GM12891 (cell line): ENCODE data around the gene PRMT1.
"Not testable (repeated sequence)": the region's sequence is repeated elsewhere in the genome, so short reads cannot be mapped to it uniquely, and the experiment has no call there.

Experiments
- DNase-seq: peaks from one replicate; pipeline ENCODE4 v3.0.0; 2011; ENCODE audit warnings: low spot score; ENCODE audit not compliant: insufficient read length
- FAIRE-seq: peaks from 2 replicates; lab custom pipeline; 2011; peaks lifted over from hg19 to GRCh38; lab: Jason Lieb, UNC
- PAX5 ChIP-seq: IDR thresholded peaks from 2 replicates; pipeline ENCODE4 v1.6.1; 2011; ENCODE audit warnings: low read length, moderate library complexity, mild to moderate bottlenecking; ENCODE audit not compliant: insufficient read depth, severe bottlenecking
- POLR2A ChIP-seq: IDR thresholded peaks from 2 replicates; pipeline ENCODE4 v1.6.1; 2011; ENCODE audit warnings: low read depth, low read length, control low read depth
- POLR2AphosphoS5 ChIP-seq: IDR thresholded peaks from 2 replicates; pipeline ENCODE4 v1.6.1; 2011; ENCODE audit warnings: low read depth, low read length, control low read depth
- POU2F2 ChIP-seq: IDR thresholded peaks from 2 replicates; pipeline ENCODE4 v1.6.1; 2011; ENCODE audit warnings: low read depth, mild to moderate bottlenecking, control low read depth, low read length, moderate library complexity
- SPI1 ChIP-seq: IDR thresholded peaks from 2 replicates; pipeline ENCODE4 v1.6.1; 2011; ENCODE audit warnings: low read depth, low read length, control low read depth
- TAF1 ChIP-seq: IDR thresholded peaks from 2 replicates; pipeline ENCODE4 v1.6.1; 2011; ENCODE audit warnings: low read depth, low read length, control low read depth

PRMT1 gene

GRCh38 chr19:49699364-49699763, 22.3 kb downstream of the PRMT1 start:
- no peak for FAIRE-seq
- no peak for TF ChIP-seq POLR2AphosphoS5
- TF ChIP-seq POLR2A = no peak
- TF ChIP-seq PAX5 = no peak
- no peak for TF ChIP-seq SPI1
- no peak for DNase-seq

DNA sequence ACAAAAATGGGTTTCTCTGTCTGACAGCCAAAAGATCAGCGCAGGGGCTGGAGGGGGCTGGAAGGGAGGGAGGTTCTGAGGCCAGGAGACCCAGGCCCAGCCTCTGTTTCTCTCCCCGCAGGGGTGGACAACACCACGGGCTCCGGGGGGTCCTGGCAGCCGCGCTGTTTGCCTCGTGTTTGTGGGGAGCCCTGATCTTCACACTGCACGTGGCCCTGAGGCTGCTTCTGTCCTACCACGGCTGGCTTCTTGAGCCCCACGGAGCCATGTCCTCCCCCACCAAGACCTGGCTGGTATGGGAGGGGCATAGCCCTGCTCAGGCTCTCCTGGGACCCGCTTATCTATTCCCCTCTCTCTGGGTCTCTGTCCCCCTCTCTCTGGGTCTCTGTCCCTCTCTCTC, 23.5 kb downstream of the PRMT1 start:
- DNase-seq (no peak), FAIRE-seq (no peak)
- TF ChIP-seq TAF1 = no peak
- no peak for TF ChIP-seq SPI1
- TF ChIP-seq POLR2A = no peak
- no peak for TF ChIP-seq PAX5
- TF ChIP-seq POLR2AphosphoS5 = no peak
- no peak for TF ChIP-seq POU2F2

GRCh38 chr19:49701271-49701786, 24.3 kb downstream of the PRMT1 start:
- no peak for DNase-seq
- TF ChIP-seq PAX5 = no peak
- no peak for TF ChIP-seq TAF1
- no peak for TF ChIP-seq POLR2AphosphoS5
- TF ChIP-seq POU2F2 = no peak
- TF ChIP-seq SPI1 = no peak
- TF ChIP-seq POLR2A = no peak
- FAIRE-seq = no peak

DNA sequence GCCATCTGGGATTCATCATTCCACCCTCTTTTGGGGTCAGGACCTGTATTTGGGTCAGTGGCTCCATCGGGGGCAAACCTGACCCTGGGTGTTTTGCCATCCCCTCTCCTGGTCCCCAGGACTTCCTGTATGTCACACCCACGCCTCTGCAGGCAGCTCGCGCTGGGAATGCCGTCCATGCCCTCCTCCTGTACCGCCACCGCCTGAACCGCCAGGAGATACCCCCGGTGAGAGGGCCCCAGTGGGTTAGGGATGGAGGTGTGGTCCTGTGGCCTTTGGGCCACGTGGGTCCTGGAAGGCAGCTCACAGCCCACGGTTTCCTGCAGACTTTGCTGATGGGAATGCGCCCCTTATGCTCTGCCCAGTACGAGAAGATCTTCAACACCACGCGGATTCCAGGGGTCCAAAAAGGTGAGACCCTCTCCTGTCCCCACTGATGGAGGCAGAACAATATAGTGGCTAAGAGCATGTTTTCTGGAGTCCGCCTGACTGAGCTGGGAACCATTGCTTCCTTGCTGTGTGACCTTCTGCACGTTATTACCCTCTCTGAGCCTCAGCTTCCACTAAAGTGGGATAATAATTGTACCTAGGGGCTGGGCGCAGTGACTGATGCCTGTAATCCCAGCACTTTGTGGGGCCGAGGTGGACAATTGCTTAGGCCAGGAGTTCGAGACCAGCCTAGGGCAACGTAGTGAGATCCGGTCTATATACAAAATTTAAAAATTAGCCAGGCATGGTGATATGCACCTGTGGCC, 28.0 kb downstream of the PRMT1 start:
- TF ChIP-seq POLR2A (no peak), POLR2AphosphoS5 (no peak), SPI1 (no peak), POU2F2 (no peak), TAF1 (no peak)
- no peak for FAIRE-seq

DNA sequence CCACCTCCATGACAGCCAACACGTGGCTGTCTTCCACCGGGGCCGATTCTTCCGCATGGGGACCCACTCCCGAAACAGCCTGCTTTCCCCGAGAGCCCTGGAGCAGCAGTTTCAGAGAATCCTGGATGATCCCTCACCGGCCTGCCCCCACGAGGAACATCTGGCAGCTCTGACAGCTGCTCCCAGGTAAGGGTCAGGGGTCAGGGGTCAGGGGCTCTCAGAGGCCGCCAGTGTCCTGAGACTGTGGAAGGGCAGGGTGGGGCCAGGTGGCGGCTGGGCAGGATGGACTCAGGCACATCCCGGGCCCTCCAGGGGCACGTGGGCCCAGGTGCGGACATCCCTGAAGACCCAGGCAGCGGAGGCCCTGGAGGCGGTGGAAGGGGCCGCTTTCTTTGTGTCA, 28.8 kb downstream of the PRMT1 start:
- TF ChIP-seq POU2F2 (no peak), POLR2A (no peak), TAF1 (no peak), POLR2AphosphoS5 (no peak), SPI1 (no peak), PAX5 (no peak)
- FAIRE-seq (no peak), DNase-seq (no peak)

More for the DNA sequence above, 28.0 kb downstream of the PRMT1 start:
- DNase-seq = no peak

- DNase-seq (no peak), FAIRE-seq (no peak)
- TF ChIP-seq POLR2AphosphoS5 (no peak), TAF1 (no peak), POLR2A (no peak), PAX5 (no peak), POU2F2 (no peak), SPI1 (no peak)
These were observed 33.4 kb downstream of the PRMT1 start for GRCh38 chr19:49710372-49710951.

DNA sequence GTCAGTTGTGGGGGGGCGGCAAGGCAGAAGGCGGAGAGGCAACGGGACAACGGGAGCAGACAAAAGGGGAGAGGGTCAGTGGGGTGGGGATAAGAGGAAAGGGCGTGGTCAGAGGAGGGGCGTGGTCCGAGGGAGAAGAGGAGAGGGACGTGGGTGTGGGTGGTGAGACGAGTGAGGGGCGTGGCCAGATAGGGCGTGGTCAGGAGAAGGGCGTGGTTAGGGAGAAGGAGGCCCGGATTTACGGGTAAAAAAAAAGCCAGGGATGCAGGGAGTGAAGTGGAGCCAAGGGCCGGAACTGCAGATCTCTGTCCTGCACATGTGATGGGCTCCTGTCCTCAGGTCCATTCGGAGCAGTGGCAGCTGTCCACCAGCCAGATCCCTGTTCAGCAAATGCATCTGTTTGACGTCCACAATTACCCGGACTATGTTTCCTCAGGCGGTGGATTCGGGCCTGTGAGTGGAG, 35.4 kb downstream of the PRMT1 start:
- no peak for DNase-seq
- no peak for FAIRE-seq
- TF ChIP-seq POLR2AphosphoS5 = no peak
- TF ChIP-seq POU2F2 = no peak
- TF ChIP-seq SPI1 = no peak
- TF ChIP-seq PAX5 = no peak
- no peak for TF ChIP-seq POLR2A
- no peak for TF ChIP-seq TAF1

- FAIRE-seq (no peak), DNase-seq (no peak)
- no peak for TF ChIP-seq POLR2AphosphoS5
- TF ChIP-seq POLR2A = no peak
- TF ChIP-seq POU2F2 = no peak
- no peak for TF ChIP-seq PAX5
- no peak for TF ChIP-seq TAF1
- no peak for TF ChIP-seq SPI1
These were observed 36.3 kb downstream of the PRMT1 start for GRCh38 chr19:49713236-49713845.

DNA sequence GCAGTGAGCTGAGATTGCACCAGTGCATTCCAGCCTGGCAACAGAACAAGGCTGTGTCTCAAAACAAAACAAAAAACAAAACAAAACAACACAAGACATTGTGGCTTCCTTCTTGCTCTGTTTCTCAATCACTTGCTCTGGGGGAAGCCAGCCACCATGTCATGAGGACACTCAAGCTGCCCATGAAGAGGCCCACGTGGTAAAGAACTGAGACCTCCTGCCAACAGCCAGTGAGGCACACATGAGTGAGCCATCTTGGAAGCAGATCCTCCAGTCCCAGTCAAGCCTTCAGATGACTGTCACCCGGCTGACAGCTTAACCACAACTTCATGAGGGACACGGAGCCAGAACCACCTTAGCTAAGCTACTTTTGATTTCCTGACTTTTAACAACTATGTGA, 39.1 kb downstream of the PRMT1 start:
- TF ChIP-seq SPI1 (no peak), POU2F2 (no peak), POLR2AphosphoS5 (no peak), POLR2A (no peak), TAF1 (no peak), PAX5 (no peak)
- FAIRE-seq (no peak), DNase-seq (no peak)

DNA sequence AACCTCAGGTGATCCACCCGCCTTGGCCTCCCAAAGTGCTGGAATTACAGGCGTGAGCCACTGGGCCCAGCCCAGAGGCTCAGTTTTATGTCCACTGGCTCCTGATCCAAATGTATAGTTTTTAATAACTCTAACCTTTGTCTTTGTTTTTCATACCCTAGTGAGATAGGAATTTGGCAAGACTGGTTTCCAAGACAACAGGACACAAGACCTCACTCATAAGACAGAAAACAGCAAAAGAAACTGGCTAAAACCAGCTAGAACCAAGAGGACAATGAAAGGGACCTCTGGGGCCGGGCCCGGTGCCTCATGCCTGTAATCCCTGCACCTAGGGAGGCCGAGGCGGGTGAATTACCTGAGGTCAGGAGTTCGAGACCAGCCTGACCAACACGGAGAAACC, 41.4 kb downstream of the PRMT1 start:
- TF ChIP-seq SPI1 (no peak), POLR2A (no peak), POU2F2 (no peak), PAX5 (no peak), TAF1 (no peak), POLR2AphosphoS5 (no peak)
- FAIRE-seq = no peak
- DNase-seq = no peak

- FAIRE-seq = no peak
These were observed 41.9 kb downstream of the PRMT1 start for GRCh38 chr19:49718991-49719390.

DNA sequence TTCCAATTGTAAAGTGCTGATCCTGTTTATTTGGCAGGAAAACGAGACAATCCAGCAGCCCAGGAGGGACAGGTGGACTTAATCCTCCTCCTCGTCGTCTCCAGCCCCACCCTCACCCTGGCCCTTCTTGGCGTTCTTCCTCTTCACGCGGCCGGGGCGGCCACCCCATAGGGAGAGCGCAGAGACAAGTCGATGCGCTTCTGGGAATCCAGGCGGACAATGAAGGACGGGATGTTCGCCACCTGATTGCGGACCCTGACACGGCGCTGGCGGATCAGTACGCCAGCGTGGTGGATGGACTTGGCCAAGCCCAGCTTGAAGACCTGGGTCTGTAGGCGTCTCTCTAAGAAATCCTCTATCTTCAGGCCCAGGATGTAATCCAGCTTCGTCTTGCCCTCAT, 42.3 kb downstream of the PRMT1 start:
- not testable (repeated sequence) for FAIRE-seq, DNase-seq

More at GRCh38 chr19:49718991-49719390, 41.9 kb downstream of the PRMT1 start:
- no peak for DNase-seq
- TF ChIP-seq TAF1 (no peak), POLR2A (no peak), POU2F2 (no peak), PAX5 (no peak), POLR2AphosphoS5 (no peak), SPI1 (no peak)
